ENCODE results near the gene PRKACG.

Gene PRKACG

GRCh38 chr9:68980341-68980914 is 33.5 kb downstream of the PRKACG start:
- no peak for DNase-seq

GRCh38 chr9:68979538-68980314 is 34.2 kb downstream of the PRKACG start:
- DNase-seq, result no peak

- DNase-seq, result no peak
These were observed 35.4 kb downstream of the PRKACG start for GRCh38 chr9:68978501-68978900.

GRCh38 chr9:68978066-68978465 is 35.8 kb downstream of the PRKACG start:
- DNase-seq, result no peak

- no peak for DNase-seq
These were observed 38.4 kb downstream of the PRKACG start for GRCh38 chr9:68975365-68976043.

GRCh38 chr9:68974901-68975300 is 39.0 kb downstream of the PRKACG start:
- no peak for DNase-seq

GRCh38 chr9:68974431-68974830 is 39.5 kb downstream of the PRKACG start:
- DNase-seq, result no peak

GRCh38 chr9:68973619-68974018 is 40.3 kb downstream of the PRKACG start:
- no peak for DNase-seq

- DNase-seq, result no peak
These were observed 43.8 kb downstream of the PRKACG start for GRCh38 chr9:68970151-68970550.

GRCh38 chr9:68969538-68969937 is 44.4 kb downstream of the PRKACG start:
- no peak for DNase-seq

- no peak for DNase-seq
These were observed 46.1 kb downstream of the PRKACG start for GRCh38 chr9:68967800-68968199.

GRCh38 chr9:68966496-68966944 is 47.4 kb downstream of the PRKACG start:
- no peak for DNase-seq

- no peak for DNase-seq
These were observed 49.1 kb downstream of the PRKACG start for GRCh38 chr9:68964765-68965164.

- no peak for DNase-seq
These were observed 49.8 kb downstream of the PRKACG start for GRCh38 chr9:68964102-68964541.

GRCh38 chr9:68963416-68963815 is 50.5 kb downstream of the PRKACG start:
- DNase-seq, result no peak
